Adrenal gland (tissue), 5 donors: ENCODE results near the gene ATP8B1.

ENCODE experiments used
- CTCF ChIP-seq, 6 experiments: fragments of 450-650 bp in 4 of 6; fragments of 200-600 bp in 2 of 6; sonication (generic) in 1 of 6; IDR thresholded peaks; 1 replicate in 5 of 6; 2 replicates in 1 of 6; pipeline versions ENCODE4 v1.5.1 to v1.8.0; 2016 to 2021; ENCODE audit warnings: antibody characterized with exemption in 6 of 6, mild to moderate bottlenecking in 2 of 6, moderate library complexity in 1 of 6
- POLR2A ChIP-seq, 2 donors: fragments of 450-650 bp; IDR thresholded peaks; one replicate each; pipeline ENCODE4 v1.6.1; 2017; ENCODE audit warnings: antibody characterized with exemption in 2 of 2, mild to moderate bottlenecking in 2 of 2, moderate library complexity in 1 of 2
- donor health status: DM: no; HTN: no; CAD: no.

DNA sequence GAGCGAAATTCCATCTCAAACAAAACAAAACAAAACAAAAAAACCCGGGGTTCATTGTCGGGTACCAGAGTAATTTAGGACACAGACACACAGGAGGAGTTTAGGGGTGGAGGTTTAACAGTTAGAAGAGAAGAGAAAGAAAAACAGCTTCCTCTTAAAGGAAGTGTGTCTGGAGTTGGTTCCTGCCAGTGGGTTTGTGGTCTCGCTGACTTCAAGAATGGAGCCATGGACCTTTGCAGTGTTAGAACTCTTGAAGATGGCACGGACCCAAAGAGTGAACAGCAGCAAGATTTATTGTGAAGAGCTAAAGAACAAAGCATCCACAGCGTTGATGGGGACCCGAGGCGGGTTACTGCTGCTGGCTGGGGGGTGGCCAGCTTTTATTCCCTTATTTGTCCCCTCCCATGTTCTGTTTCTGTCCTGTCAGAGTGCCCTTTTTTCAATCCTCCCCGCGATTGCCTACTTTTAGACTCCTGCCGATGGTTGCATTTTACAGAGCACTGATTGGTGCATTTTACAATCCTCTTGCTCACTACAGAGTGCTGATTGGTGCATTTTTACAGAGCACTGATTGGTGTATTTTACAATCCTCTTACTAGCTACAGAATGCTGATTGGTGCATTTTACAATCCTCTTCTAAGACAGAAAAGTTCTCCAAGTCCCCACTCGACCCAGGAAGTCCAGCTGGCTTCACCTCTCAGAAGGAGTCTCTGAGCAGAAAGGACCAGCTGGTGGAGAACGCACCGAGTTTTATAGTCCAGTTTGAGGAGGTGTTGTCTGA, 28.7 kb upstream of the ATP8B1 start:
- TF ChIP-seq CTCF (IDR thresholded peaks at IDR 0.05), result no peak
- no peak for TF ChIP-seq POLR2A (IDR thresholded peaks at IDR 0.05)
